NB4 (cell line): ENCODE data around the gene LGALS7.

ENCODE experiments used
- CTCF ChIP-seq: IDR thresholded peaks from one replicate; pipeline ENCODE4 v1.5.1; 2012; ENCODE audit warnings: low read depth, low read length
- MAX ChIP-seq: IDR thresholded peaks from 2 replicates; pipeline ENCODE4 v1.6.1; 2011; ENCODE audit warnings: low read depth, low read length
- MYC ChIP-seq: IDR thresholded peaks from 2 replicates; pipeline ENCODE4 v1.6.1; 2011; ENCODE audit warnings: low read depth, low read length
- POLR2A ChIP-seq: IDR thresholded peaks from 2 replicates; pipeline ENCODE4 v1.6.1; 2011; ENCODE audit warnings: mild to moderate bottlenecking; ENCODE audit not compliant: insufficient read length; ENCODE audit errors: extremely low read depth

DNA sequence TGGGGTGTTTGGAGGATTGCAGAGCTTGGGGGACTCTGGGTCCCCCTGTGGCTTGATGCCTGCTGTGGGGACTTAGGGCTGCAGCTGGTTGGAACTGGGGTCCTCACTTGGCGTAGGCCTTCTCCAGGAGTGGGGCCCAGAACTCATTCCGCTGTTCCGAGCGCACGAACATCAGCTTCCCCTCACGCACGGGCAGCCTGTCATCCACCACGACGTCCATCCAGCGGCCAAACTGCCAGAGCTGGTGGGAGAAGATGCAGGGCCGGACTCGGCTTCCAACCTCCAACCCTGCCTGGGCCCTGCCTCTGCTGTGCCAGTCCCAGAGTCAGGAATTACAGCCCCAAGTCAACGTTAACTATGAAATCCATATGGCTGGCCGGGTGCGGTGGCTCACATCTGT lies 31.6 kb downstream of the LGALS7 start:
- TF ChIP-seq POLR2A: no peak
- no peak for TF ChIP-seq CTCF
- no peak for TF ChIP-seq MYC
- TF ChIP-seq MAX: no peak
